Astrocyte (in vitro differentiated cells and primary cell): ENCODE measurements around the gene RNGTT. TPM values are rescaled to one million over a fixed set of nuclear protein-coding genes. Genes with fewer than 3 reads are reported as not detected.

Source experiments
- DNase-seq: peaks from one replicate; pipeline ENCODE4 v3.0.0-alpha.2; 2010; ENCODE audit warnings: low read depth
- FAIRE-seq: peaks from 2 replicates; lab custom pipeline; 2011; peaks lifted over from hg19 to GRCh38; lab: Jason Lieb, UNC
- H2AFZ ChIP-seq: 2 replicates; pipeline ENCODE4 v1.6.0; 2012; ENCODE audit warnings: low read depth, low read length, inconsistent platforms
- H3K27ac ChIP-seq: 2 replicates; pipeline ENCODE4 v1.5.1; 2011; ENCODE audit warnings: low read depth, low read length, inconsistent platforms
- H3K27me3 ChIP-seq: 2 replicates; pipeline ENCODE4 v1.6.0; 2011; ENCODE audit warnings: low read length, inconsistent platforms; ENCODE audit not compliant: insufficient read depth
- H3K36me3 ChIP-seq: 2 replicates; pipeline ENCODE4 v1.5.1; 2011; ENCODE audit warnings: low read length, inconsistent platforms; ENCODE audit not compliant: insufficient read depth
- H3K4me1 ChIP-seq: 2 replicates; pipeline ENCODE4 v1.5.1; 2011; ENCODE audit warnings: low read length, inconsistent platforms; ENCODE audit not compliant: insufficient read depth
- H3K4me2 ChIP-seq: 2 replicates; pipeline ENCODE4 v1.6.0; 2012; ENCODE audit warnings: low read length, inconsistent platforms
- H3K4me3 ChIP-seq: 2 replicates; pipeline ENCODE4 v1.5.1; 2011; ENCODE audit warnings: low read depth, mild to moderate bottlenecking, low read length, inconsistent platforms; ENCODE audit not compliant: insufficient read depth
- H3K79me2 ChIP-seq: 2 replicates; pipeline ENCODE4 v1.6.0; 2012; ENCODE audit warnings: mild to moderate bottlenecking, low read length, inconsistent platforms; ENCODE audit not compliant: insufficient read depth
- H3K9ac ChIP-seq: 2 replicates; pipeline ENCODE4 v1.6.0; 2012; ENCODE audit warnings: mild to moderate bottlenecking, low read length, inconsistent platforms
- H3K9me3 ChIP-seq: 2 replicates; pipeline ENCODE4 v1.5.1; 2012; ENCODE audit warnings: low read depth, mild to moderate bottlenecking, low read length, inconsistent platforms; ENCODE audit not compliant: insufficient read depth
- H4K20me1 ChIP-seq: 2 replicates; pipeline ENCODE4 v1.6.0; 2012; ENCODE audit warnings: low read length, inconsistent platforms; ENCODE audit not compliant: insufficient read depth
- H3K27ac Mint-ChIP-seq: one replicate; pipeline ENCODE4 v1.8.0; 2021; ENCODE audit warnings: mild to moderate bottlenecking, mixed read lengths; ENCODE audit not compliant: unreplicated experiment
- H3K27me3 Mint-ChIP-seq: one replicate; pipeline ENCODE4 v1.8.0; 2021; ENCODE audit warnings: low read depth, mixed read lengths; ENCODE audit not compliant: unreplicated experiment
- H3K36me3 Mint-ChIP-seq: one replicate; pipeline ENCODE4 v1.8.0; 2021; ENCODE audit warnings: low read depth, mixed read lengths; ENCODE audit not compliant: unreplicated experiment
- H3K4me1 Mint-ChIP-seq: one replicate; pipeline ENCODE4 v1.8.0; 2021; ENCODE audit warnings: low read depth, mixed read lengths; ENCODE audit not compliant: unreplicated experiment
- H3K4me3 Mint-ChIP-seq: one replicate; pipeline ENCODE4 v1.8.0; 2021; ENCODE audit warnings: mild to moderate bottlenecking, moderate library complexity, mixed read lengths; ENCODE audit not compliant: unreplicated experiment
- H3K9me3 Mint-ChIP-seq: one replicate; pipeline ENCODE4 v1.8.0; 2021; ENCODE audit warnings: mild to moderate bottlenecking, mixed read lengths; ENCODE audit not compliant: unreplicated experiment
- CTCF ChIP-seq: IDR thresholded peaks from 2 replicates; pipeline ENCODE4 v1.5.1; 2011; ENCODE audit warnings: low read depth, mild to moderate bottlenecking, inconsistent platforms, low read length, moderate library complexity; ENCODE audit not compliant: insufficient read depth
- EZH2 ChIP-seq: IDR thresholded peaks from 2 replicates; pipeline ENCODE4 v1.6.1; 2012; ENCODE audit warnings: mild to moderate bottlenecking, low read length, inconsistent platforms; ENCODE audit not compliant: insufficient read depth
- total RNA-seq: library from RNA; stranded (reverse); gene quantifications from 2 replicates; pipeline ENCODE4 v1.2.1, GENCODE V29; 2021

RNGTT gene
- total RNA-seq, 1 donor from 2014 or later: 16.0 TPM

DNA sequence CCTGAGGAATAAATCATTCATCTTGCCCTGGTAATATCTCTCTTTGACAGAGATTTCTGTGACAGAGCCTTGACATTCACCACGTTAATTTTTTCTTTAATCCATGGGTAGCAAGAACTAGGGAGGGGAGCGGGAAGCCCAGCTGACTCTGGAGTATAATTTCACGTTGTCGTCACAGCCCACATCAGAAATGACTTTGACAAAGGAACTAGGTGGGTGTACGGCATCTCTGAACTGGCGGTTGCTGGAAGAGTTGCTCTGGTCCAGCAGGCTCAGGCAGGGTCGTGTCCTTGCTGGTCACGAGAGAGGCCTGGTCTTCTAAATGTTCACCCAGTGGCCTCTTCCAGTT lies 400.2 kb downstream of the RNGTT start:
- Mint-ChIP-seq H3K36me3 (no peaks in the 10 kb centered on the region), H3K9me3 (peaks cover 2% of the 10 kb centered on the region), H3K4me3 (no peak overlapping the region), H3K4me1 (no peaks in the 10 kb centered on the region), H3K27ac (no peak overlapping the region), H3K27me3 (peaks cover 3% of the 10 kb centered on the region)
- Histone ChIP-seq H3K27me3 (no peaks in the 10 kb centered on the region), H2AFZ (no peak overlapping the region), H3K4me2 (no peak overlapping the region), H3K9ac (no peak overlapping the region), H3K27ac (no peak overlapping the region), H3K4me3 (no peak overlapping the region), H3K79me2 (no peaks in the 10 kb centered on the region), H4K20me1 (no peaks in the 10 kb centered on the region), H3K36me3 (no peaks in the 10 kb centered on the region), H3K4me1 (no peaks in the 10 kb centered on the region), H3K9me3 (no peaks in the 10 kb centered on the region)
- FAIRE-seq (no peak), DNase-seq (no peak)
- TF ChIP-seq EZH2 (no peak), CTCF (no peak)

DNA sequence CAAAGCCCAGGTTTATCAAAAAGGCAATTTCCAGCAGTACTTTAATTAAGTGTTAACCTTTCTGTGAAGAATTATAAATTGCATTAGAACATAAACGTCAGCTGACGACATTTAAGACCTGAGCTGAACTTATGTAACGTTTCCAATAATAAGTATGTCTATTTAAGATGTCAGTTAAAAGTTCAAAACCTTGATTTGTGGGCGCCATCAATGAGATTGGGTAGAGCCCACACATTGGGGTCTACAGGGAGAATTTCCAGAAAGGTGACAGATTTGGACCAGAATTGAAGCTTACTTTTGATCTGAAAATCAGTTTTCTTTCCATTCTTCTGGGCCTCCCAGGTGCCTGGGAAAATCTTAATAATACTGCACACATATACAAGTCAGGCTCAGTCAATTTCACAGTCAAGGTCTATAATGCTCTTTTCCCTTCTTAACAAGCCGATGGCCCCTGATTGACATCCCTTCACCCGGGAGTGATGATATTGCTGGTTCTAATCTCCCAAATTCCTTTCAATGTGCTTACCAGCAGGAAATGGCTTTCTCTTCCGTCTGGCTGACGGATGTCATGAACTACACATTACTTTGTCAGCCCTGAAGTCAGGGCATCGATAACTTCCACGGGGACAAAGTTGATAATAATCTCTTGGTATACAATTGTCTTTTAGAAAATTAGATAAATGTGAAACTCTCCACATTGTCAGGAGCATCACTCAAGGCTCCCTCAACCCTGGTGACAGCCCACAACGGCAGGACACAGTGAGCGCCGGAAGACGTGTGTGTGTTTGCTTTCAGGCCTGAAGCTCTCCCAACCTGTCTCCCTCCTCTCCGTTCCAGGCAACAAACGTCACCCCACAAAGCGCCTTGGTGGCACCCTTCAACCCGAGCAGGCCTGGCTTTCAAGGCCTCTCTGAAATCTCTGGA lies 400.8 kb downstream of the RNGTT start:
- FAIRE-seq (no peak), DNase-seq (no peak)
- no peaks in the 10 kb centered on the region for H3K9me3 ChIP-seq
- no peaks in the 10 kb centered on the region for H4K20me1 ChIP-seq
- Mint-ChIP-seq H3K36me3 (no peaks in the 10 kb centered on the region), H3K27me3 (peaks cover 3% of the 10 kb centered on the region), H3K4me3 (no peak overlapping the region), H3K9me3 (peaks cover 2% of the 10 kb centered on the region), H3K4me1 (no peaks in the 10 kb centered on the region), H3K27ac (no peak overlapping the region)
- no peak for TF ChIP-seq CTCF
- no peak for TF ChIP-seq EZH2
- H3K4me3 ChIP-seq: no peak overlapping the region
- no peak overlapping the region for H3K4me2 ChIP-seq
- no peaks in the 10 kb centered on the region for H3K36me3 ChIP-seq
- no peak overlapping the region for H2AFZ ChIP-seq
- no peaks in the 10 kb centered on the region for H3K79me2 ChIP-seq
- no peaks in the 10 kb centered on the region for H3K4me1 ChIP-seq
- H3K27ac ChIP-seq: no peak overlapping the region
- no peak overlapping the region for H3K9ac ChIP-seq
- no peaks in the 10 kb centered on the region for H3K27me3 ChIP-seq

GRCh38 chr6:88561954-88562315 lies 401.5 kb downstream of the RNGTT start:
- Mint-ChIP-seq H3K27me3 (peaks cover 3% of the 10 kb centered on the region), H3K4me1 (no peaks in the 10 kb centered on the region), H3K9me3 (peaks cover 2% of the 10 kb centered on the region), H3K4me3 (no peak overlapping the region), H3K36me3 (no peaks in the 10 kb centered on the region), H3K27ac (no peak overlapping the region)
- no peaks in the 10 kb centered on the region for H4K20me1 ChIP-seq
- no peaks in the 10 kb centered on the region for H3K27me3 ChIP-seq
- H2AFZ ChIP-seq: no peak overlapping the region
- H3K4me1 ChIP-seq: no peaks in the 10 kb centered on the region
- H3K4me3 ChIP-seq: no peak overlapping the region
- H3K9ac ChIP-seq: no peak overlapping the region
- H3K79me2 ChIP-seq: no peaks in the 10 kb centered on the region
- no peaks in the 10 kb centered on the region for H3K9me3 ChIP-seq
- TF ChIP-seq CTCF (no peak), EZH2 (no peak)
- FAIRE-seq: no peak
- H3K27ac ChIP-seq: no peak overlapping the region
- no peaks in the 10 kb centered on the region for H3K36me3 ChIP-seq
- no peak for DNase-seq
- H3K4me2 ChIP-seq: no peak overlapping the region
